Measurements from ENCODE around the gene SNUPN.

Gene SNUPN

GRCh38 chr15:75625542-75626347, at the start of gene SNUPN:
TSS of gene SNUPN (minus strand) at chr15:75625725. CDS start at chr15:75621051, 4,674 bp downstream.
- DNase-seq, result peak; percentile 89 to 92

DNA sequence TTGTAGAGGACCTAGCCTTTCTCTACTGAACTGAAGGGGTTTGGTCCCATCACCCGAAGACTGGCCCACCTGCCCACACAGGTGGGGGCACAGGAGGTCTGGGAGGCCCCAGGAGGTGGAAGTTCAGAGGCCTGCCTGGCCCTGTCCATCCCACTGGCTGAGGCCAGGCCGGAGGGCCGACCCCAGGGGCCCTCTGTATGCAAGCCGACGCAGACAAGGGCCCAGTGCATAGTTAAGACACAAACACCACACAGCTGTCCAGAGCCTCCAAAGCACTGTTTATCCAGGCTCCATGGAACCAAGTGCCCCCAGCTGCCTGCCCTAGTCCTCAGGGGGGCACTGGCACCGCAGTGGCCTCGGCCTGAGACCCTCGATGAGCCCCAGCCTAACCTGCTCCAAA, 48.8 kb upstream of the SNUPN start:
- DNase-seq, result no peak

DNA sequence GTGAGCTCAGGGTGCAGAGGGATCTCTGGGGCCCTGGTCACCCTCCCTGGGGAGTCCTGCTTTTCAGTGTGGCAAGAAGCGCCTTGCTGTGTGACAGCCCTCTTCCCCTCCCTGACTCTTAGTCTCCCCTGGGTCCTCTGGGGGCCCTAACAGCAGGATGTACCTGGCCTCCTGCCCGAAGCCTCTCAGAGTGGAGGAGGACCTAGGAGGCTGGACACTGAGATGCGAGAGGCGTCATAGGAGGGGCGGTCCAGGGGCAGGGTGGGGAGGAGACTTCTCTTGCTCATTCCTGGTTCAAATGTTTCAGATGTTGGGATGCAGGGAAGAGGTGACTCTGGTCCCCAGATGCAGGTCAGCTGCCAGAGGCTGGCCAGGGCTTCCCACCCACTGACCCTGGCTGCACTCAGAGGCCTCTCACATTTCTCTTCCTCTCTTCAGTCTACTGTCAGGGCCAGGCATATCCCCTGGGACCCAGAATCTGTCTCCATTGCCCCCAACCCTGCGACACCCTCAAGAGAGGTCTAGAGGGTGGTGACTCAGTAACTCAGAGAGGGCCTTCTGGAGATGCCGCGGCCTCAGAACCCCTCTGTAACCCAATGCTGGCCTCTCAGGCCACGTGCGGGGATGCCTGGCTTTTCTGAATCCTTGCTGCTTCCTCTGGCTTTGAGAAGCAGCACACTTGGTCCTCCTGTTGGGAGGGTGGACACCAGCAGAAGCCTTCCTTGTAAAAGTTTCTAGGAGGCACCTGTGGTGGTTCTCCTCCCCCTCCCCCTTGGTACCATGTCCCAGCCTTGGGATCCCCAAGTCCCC, 48.1 kb upstream of the SNUPN start:
- no peak for DNase-seq

- no peak for DNase-seq
These were observed 47.3 kb upstream of the SNUPN start for GRCh38 chr15:75672646-75673425.

- no peak for DNase-seq
These were observed 46.4 kb upstream of the SNUPN start for GRCh38 chr15:75671730-75672602.

- no peak for DNase-seq
These were observed 44.3 kb upstream of the SNUPN start for GRCh38 chr15:75669879-75670212.

DNA sequence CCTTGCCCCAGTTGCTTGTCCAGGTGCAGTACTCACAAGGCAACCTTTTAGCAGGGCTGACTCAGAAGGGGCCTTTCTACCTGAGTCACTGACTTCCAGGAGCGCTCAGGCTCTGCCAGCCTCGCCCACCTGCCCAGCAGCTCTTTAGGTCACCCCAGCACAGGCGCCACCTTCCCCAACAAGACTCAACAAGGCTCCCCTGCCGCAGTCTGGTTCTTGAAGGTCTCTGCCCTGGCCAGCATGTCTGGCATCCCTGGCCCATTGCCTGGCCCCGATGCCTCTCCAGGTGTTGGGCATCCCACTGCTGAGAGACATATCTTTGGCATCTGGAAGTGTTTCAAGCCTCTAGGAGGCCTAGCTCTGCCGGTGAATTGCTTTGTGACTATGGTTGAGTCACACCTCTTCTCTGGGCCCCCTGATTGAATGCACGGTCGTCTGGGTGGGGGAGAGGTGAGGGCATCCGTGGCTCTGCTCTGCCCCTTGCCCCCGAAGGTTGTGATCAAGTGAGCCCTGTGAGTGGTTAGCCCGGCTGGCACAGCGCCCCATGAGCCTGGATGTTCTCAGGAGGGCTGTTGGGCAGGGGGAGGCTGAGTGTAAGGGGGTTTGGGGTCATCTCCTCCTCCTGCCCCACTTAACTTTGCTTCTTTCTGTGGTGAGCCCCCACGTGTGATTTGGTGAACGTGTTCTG, 43.8 kb upstream of the SNUPN start:
- DNase-seq, result no peak

- DNase-seq, result no peak
These were observed 41.4 kb upstream of the SNUPN start for GRCh38 chr15:75666823-75667501.

- DNase-seq, result no peak
These were observed 38.5 kb upstream of the SNUPN start for GRCh38 chr15:75663931-75664421.

GRCh38 chr15:75662823-75663519, 37.4 kb upstream of the SNUPN start:
- no peak for DNase-seq

DNA sequence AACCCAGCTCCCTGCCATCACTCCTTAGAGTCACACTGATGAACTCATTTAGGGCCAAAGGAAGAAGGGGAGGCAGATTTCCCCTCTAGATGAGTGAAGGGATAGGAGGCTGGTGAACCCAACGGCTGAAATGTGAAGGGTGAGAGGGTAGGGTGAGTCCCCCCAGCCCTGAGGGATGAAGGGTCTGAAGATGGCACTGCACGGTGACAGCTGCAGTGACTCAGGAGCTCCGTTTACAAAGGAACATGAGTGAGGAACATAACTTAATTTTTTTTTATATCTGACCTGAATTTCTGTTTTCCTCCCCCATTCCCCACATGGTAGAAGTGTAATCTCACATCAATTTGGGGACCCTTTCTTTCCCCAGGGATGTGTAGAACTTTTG, 36.2 kb upstream of the SNUPN start:
- no peak for DNase-seq

DNA sequence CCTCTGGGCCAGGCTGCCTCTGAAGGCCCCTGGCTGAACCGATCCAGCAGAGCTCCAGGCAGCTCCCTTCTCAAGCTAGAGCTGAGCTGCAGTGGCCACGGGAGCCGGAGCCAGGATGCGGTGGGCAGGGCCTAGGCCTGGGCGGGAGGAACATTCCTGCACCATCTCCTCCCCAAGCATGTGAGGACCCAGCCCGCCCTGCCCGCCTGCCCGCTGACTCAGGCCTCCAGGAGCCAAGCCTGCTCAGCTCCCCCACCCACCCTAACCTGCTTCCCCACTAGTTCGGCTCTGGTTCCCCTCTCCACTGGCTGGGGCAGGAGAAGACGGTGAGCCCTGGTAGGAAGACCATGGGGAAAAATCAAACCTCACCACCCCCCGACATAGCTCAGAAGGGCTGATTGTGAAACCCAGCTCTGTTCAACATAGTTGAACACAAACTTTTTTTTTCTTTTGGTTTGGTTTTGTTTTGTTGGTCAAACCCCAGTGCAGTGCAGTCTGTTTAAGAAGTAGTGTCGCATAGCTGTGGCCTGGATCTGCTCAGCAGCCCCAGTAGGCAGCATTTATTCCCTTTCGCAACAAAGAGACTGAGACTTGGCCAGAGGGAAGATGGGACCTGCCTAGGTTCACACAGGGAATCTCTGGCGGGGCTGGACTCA, 35.7 kb upstream of the SNUPN start:
- DNase-seq, result no peak

GRCh38 chr15:75659928-75660645, 34.6 kb upstream of the SNUPN start:
- no peak for DNase-seq

DNA sequence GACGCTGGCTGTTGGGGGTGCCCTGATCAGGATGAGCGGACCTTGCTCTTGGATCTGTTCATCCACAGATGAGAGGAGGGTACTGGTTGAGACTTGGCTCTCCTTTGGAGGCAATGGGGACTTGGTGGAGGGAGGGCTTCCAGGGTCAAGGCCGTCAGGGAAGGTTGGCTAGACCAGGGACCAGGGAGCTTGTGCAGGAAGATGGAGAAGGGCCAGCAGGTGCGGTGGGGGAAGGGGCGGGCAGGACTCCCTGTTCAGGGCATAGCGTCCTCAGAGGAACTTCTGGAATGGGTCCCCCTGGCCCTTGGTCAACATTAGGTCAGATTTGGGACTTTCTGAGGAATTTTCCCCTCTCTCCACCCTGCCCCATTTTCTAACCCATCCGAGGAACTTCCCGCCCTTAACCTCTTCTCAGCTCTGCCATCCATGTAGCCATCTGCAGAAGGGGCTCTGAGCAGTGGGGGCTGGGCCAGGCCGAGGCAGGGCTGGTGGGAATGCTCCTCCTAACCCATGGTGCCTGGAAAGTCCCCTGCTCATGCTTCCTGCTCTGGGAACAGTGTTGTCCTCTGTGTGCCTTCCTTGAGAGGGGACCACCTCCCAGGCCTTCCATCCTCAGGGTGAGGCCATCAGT, 33.7 kb upstream of the SNUPN start:
- no peak for DNase-seq

DNA sequence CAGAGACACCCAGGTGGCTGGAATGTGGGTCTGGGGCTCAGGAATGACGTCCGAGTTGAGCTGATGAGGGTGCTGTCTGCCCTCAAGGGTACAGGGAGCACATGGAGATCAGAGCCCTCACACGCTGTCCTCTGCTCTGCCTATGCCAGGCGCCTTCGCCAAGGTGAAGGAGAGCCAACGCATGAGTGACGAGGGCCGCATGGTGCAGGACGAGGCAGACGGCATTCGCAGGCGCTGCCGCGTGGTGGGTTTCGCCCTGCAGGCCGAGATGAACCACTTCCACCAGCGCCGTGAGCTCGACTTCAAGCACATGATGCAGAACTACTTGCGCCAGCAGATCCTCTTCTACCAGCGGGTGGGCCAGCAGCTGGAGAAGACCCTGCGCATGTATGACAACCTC, 31.3 kb upstream of the SNUPN start:
- no peak for DNase-seq

DNA sequence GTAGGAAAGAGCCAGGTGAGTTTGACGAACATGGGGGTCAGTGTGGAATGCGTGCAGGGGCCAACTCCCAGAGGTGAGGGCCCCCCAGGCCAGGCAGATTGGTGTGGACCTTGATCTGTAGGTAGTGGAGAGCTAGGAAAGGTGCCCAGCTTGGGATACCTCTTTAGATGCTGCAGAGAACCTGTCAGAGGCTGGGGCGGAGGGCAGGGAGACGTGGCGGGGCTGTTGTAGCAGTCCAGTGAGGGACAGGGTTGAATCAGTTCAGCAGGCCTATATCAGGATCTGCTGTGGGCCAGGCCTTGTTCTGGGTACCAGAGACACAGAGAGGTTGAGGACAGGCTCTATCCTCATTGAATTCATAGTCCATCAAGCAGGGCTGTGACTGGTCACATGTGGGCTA, 30.8 kb upstream of the SNUPN start:
- no peak for DNase-seq

DNA sequence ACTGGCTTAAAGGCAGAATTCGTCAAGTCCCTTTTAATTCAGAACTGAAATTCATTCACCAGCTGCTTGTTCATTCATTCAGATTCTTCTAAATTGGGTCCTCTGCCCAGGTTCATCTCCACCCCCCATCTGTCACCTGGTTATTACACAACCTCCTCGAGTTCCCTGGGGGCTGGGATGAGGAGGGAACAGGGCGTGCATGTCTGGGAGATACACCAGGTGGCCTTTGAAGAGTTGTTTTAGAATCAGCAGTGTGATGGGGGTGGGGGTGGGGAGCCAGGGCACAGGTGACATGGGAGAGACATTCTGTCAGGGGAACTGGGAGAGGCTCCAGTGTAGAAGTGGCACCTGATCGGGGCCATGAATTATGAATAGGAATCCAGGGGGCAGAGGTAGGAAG, 30.4 kb upstream of the SNUPN start:
- no peak for DNase-seq

DNA sequence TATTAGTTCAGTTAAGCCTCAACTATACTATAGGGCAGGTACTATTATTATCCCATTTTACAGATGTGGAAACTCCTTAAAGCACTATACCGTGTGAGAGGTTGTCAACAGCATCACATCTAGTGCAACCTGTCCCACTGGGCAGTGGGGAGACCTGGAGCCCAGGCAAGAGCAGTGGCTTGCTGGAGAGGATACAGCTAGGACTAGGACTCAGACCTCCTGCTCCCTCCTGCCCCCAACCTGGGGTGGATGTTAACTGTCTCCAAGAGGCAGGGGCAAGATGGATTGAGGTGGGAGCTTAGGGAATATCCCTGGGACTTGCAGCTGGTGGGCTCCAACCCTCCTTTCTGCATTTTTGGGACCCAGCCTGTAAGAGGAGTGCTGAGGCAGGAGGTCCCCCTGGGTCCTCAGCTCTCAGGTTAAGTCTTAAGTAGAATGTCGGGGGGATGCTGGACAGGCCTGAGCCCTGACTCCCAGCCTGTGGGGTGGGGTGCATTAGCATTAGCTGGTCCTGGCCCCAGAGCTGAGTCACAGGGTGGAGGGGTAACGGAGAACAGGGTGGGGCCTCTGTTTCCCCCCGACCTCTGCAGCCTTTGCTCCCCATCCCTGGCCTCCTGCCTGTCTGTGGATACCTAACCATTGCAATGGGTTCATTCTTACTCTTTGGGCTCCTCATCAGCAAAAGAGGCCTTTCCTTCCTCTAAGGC, 28.8 kb upstream of the SNUPN start:
- DNase-seq, result no peak

All from stimulated activated CD4-positive, alpha-beta T cell treated with anti-CD3 and anti-CD28 coated beads, Interleukin-2, amount 100 ng/mL, for 48 hours (primary cell).